ENCODE data around the gene CDK11B.
"Not testable (repeated sequence)": the region's sequence is repeated elsewhere in the genome, so short reads cannot be mapped to it uniquely, and the experiment has no call there.

- TF ChIP-seq POLR2AphosphoS5 (IDR thresholded peaks at IDR 0.05; ENCODE audit: low read depth); CTCF (conservative IDR thresholded peaks at IDR 0.05; ENCODE audit: low read depth in 2 of 2); REST (IDR thresholded peaks at IDR 0.05; ENCODE audit: unreplicated experiment); EZH2 (IDR thresholded peaks at IDR 0.05; ENCODE audit: low read depth, unreplicated experiment); EZH2phosphoT487 (IDR thresholded peaks at IDR 0.05; ENCODE audit: unreplicated experiment); CREB1 (CRISPR knock-in tag; IDR thresholded peaks at IDR 0.05; ENCODE audit: low read depth); ZNF462 (CRISPR knock-in tag; IDR thresholded peaks at IDR 0.05); ZNF114 (CRISPR knock-in tag; IDR thresholded peaks at IDR 0.05); NANOG (IDR thresholded peaks at IDR 0.05; ENCODE audit: borderline replicate concordance): not testable (repeated sequence)
Observed at GRCh38 chr1:1638528-1638927, 20.3 kb downstream of the CDK11B start.
